ENCODE measurements around the gene CCDC196.
"Not testable (repeated sequence)": the region's sequence is repeated elsewhere in the genome, so short reads cannot be mapped to it uniquely, and the experiment has no call there.

Gene CCDC196

GRCh38 chr14:66496911-66497310, 10.7 kb downstream of the CCDC196 start:
- Histone ChIP-seq H3K9me3 (ENCODE audit: control insufficient read depth, insufficient read depth, low read length) (no peaks in the 10 kb centered on the region), H3K36me3 (ENCODE audit: control insufficient read depth, insufficient read depth, low read length) (no peaks in the 10 kb centered on the region), H3K27me3 (ENCODE audit: control insufficient read depth, insufficient read depth, low read length) (no peaks in the 10 kb centered on the region), H3K4me1 (ENCODE audit: control insufficient read depth, insufficient read depth, low read length) (no peaks in the 10 kb centered on the region), H3K4me3 (ENCODE audit: low read depth, low read length) (no peak overlapping the region), H3K9ac (ENCODE audit: low read depth, low read length) (no peak overlapping the region)

- no peaks in the 10 kb centered on the region for H3K36me3 ChIP-seq (ENCODE audit: control insufficient read depth, insufficient read depth, low read length)
- H3K4me3 ChIP-seq (ENCODE audit: low read depth, low read length): no peak overlapping the region
- no peak overlapping the region for H3K9ac ChIP-seq (ENCODE audit: low read depth, low read length)
- no peaks in the 10 kb centered on the region for H3K27me3 ChIP-seq (ENCODE audit: control insufficient read depth, insufficient read depth, low read length)
- H3K9me3 ChIP-seq (ENCODE audit: control insufficient read depth, insufficient read depth, low read length): no peaks in the 10 kb centered on the region
- H3K4me1 ChIP-seq (ENCODE audit: control insufficient read depth, insufficient read depth, low read length): no peaks in the 10 kb centered on the region
These were observed 12.1 kb downstream of the CCDC196 start for GRCh38 chr14:66498311-66498710.

GRCh38 chr14:66501592-66501991, 15.4 kb downstream of the CCDC196 start:
- no peak overlapping the region for H3K9ac ChIP-seq (ENCODE audit: low read depth, low read length)
- H3K4me3 ChIP-seq (ENCODE audit: low read depth, low read length): no peak overlapping the region
- no peaks in the 10 kb centered on the region for H3K9me3 ChIP-seq (ENCODE audit: control insufficient read depth, insufficient read depth, low read length)
- no peaks in the 10 kb centered on the region for H3K4me1 ChIP-seq (ENCODE audit: control insufficient read depth, insufficient read depth, low read length)
- no peaks in the 10 kb centered on the region for H3K27me3 ChIP-seq (ENCODE audit: control insufficient read depth, insufficient read depth, low read length)
- H3K36me3 ChIP-seq (ENCODE audit: control insufficient read depth, insufficient read depth, low read length): no peaks in the 10 kb centered on the region

GRCh38 chr14:66502836-66503235, 16.7 kb downstream of the CCDC196 start:
- not testable (repeated sequence) for H3K9me3 ChIP-seq (ENCODE audit: control insufficient read depth, insufficient read depth, low read length); H3K4me3 ChIP-seq (ENCODE audit: low read depth, low read length); H3K36me3 ChIP-seq (ENCODE audit: control insufficient read depth, insufficient read depth, low read length); H3K27me3 ChIP-seq (ENCODE audit: control insufficient read depth, insufficient read depth, low read length); H3K9ac ChIP-seq (ENCODE audit: low read depth, low read length); H3K4me1 ChIP-seq (ENCODE audit: control insufficient read depth, insufficient read depth, low read length)

GRCh38 chr14:66503532-66503931, 17.4 kb downstream of the CCDC196 start:
- H3K27me3 ChIP-seq (ENCODE audit: control insufficient read depth, insufficient read depth, low read length): no peaks in the 10 kb centered on the region
- no peaks in the 10 kb centered on the region for H3K4me1 ChIP-seq (ENCODE audit: control insufficient read depth, insufficient read depth, low read length)
- H3K36me3 ChIP-seq (ENCODE audit: control insufficient read depth, insufficient read depth, low read length): no peaks in the 10 kb centered on the region
- H3K4me3 ChIP-seq (ENCODE audit: low read depth, low read length): no peak overlapping the region
- no peak overlapping the region for H3K9ac ChIP-seq (ENCODE audit: low read depth, low read length)
- no peaks in the 10 kb centered on the region for H3K9me3 ChIP-seq (ENCODE audit: control insufficient read depth, insufficient read depth, low read length)

- Histone ChIP-seq H3K27me3 (ENCODE audit: control insufficient read depth, insufficient read depth, low read length) (peaks cover 13% of the 10 kb centered on the region), H3K9ac (ENCODE audit: low read depth, low read length) (peak overlapping the region; percentile 76), H3K4me3 (ENCODE audit: low read depth, low read length) (peak overlapping the region; percentile 85), H3K4me1 (ENCODE audit: control insufficient read depth, insufficient read depth, low read length) (no peaks in the 10 kb centered on the region), H3K9me3 (ENCODE audit: control insufficient read depth, insufficient read depth, low read length) (no peaks in the 10 kb centered on the region), H3K36me3 (ENCODE audit: control insufficient read depth, insufficient read depth, low read length) (no peaks in the 10 kb centered on the region)
These were observed 21.1 kb downstream of the CCDC196 start for GRCh38 chr14:66507181-66507721.

GRCh38 chr14:66507722-66508546, 21.8 kb downstream of the CCDC196 start, which contains the start of gene GPHN:
Gene GPHN (plus strand): TSS chr14:66508147.
- H3K4me1 ChIP-seq (ENCODE audit: control insufficient read depth, insufficient read depth, low read length): no peaks in the 10 kb centered on the region
- peaks cover 13% of the 10 kb centered on the region for H3K27me3 ChIP-seq (ENCODE audit: control insufficient read depth, insufficient read depth, low read length)
- H3K4me3 ChIP-seq (ENCODE audit: low read depth, low read length): peak within 1 kb of the TSS; percentile 85
- no peaks in the 10 kb centered on the region for H3K9me3 ChIP-seq (ENCODE audit: control insufficient read depth, insufficient read depth, low read length)
- H3K36me3 ChIP-seq (ENCODE audit: control insufficient read depth, insufficient read depth, low read length): no peaks in the 10 kb centered on the region
- H3K9ac ChIP-seq (ENCODE audit: low read depth, low read length): peak within 1 kb of the TSS; percentile 76

GRCh38 chr14:66508547-66508845, 22.3 kb downstream of the CCDC196 start:
- Histone ChIP-seq H3K27me3 (ENCODE audit: control insufficient read depth, insufficient read depth, low read length) (peaks cover 13% of the 10 kb centered on the region), H3K9ac (ENCODE audit: low read depth, low read length) (peak overlapping the region; percentile 76), H3K4me3 (ENCODE audit: low read depth, low read length) (peak overlapping the region; percentile 85), H3K36me3 (ENCODE audit: control insufficient read depth, insufficient read depth, low read length) (no peaks in the 10 kb centered on the region), H3K9me3 (ENCODE audit: control insufficient read depth, insufficient read depth, low read length) (no peaks in the 10 kb centered on the region), H3K4me1 (ENCODE audit: control insufficient read depth, insufficient read depth, low read length) (no peaks in the 10 kb centered on the region)

- no peaks in the 10 kb centered on the region for H3K9me3 ChIP-seq (ENCODE audit: control insufficient read depth, insufficient read depth, low read length)
- peak overlapping the region; percentile 76 for H3K9ac ChIP-seq (ENCODE audit: low read depth, low read length)
- H3K4me3 ChIP-seq (ENCODE audit: low read depth, low read length): peak overlapping the region; percentile 85
- H3K4me1 ChIP-seq (ENCODE audit: control insufficient read depth, insufficient read depth, low read length): no peaks in the 10 kb centered on the region
- H3K36me3 ChIP-seq (ENCODE audit: control insufficient read depth, insufficient read depth, low read length): no peaks in the 10 kb centered on the region
- peaks cover 13% of the 10 kb centered on the region for H3K27me3 ChIP-seq (ENCODE audit: control insufficient read depth, insufficient read depth, low read length)
These were observed 22.9 kb downstream of the CCDC196 start for GRCh38 chr14:66508846-66509621.

- Histone ChIP-seq H3K36me3 (ENCODE audit: control insufficient read depth, insufficient read depth, low read length) (no peaks in the 10 kb centered on the region), H3K9me3 (ENCODE audit: control insufficient read depth, insufficient read depth, low read length) (no peaks in the 10 kb centered on the region), H3K9ac (ENCODE audit: low read depth, low read length) (no peak overlapping the region), H3K27me3 (ENCODE audit: control insufficient read depth, insufficient read depth, low read length) (peaks cover 13% of the 10 kb centered on the region), H3K4me1 (ENCODE audit: control insufficient read depth, insufficient read depth, low read length) (no peaks in the 10 kb centered on the region), H3K4me3 (ENCODE audit: low read depth, low read length) (peak overlapping the region; percentile 85)
These were observed 23.7 kb downstream of the CCDC196 start for GRCh38 chr14:66509874-66510273.

- Histone ChIP-seq H3K4me3 (ENCODE audit: low read depth, low read length) (no peak overlapping the region), H3K27me3 (ENCODE audit: control insufficient read depth, insufficient read depth, low read length) (peaks cover 13% of the 10 kb centered on the region), H3K4me1 (ENCODE audit: control insufficient read depth, insufficient read depth, low read length) (no peaks in the 10 kb centered on the region), H3K36me3 (ENCODE audit: control insufficient read depth, insufficient read depth, low read length) (no peaks in the 10 kb centered on the region), H3K9me3 (ENCODE audit: control insufficient read depth, insufficient read depth, low read length) (no peaks in the 10 kb centered on the region), H3K9ac (ENCODE audit: low read depth, low read length) (no peak overlapping the region)
These were observed 25.7 kb downstream of the CCDC196 start for GRCh38 chr14:66511849-66512248.

- Histone ChIP-seq H3K27me3 (ENCODE audit: control insufficient read depth, insufficient read depth, low read length) (peaks cover 13% of the 10 kb centered on the region), H3K36me3 (ENCODE audit: control insufficient read depth, insufficient read depth, low read length) (no peaks in the 10 kb centered on the region), H3K4me3 (ENCODE audit: low read depth, low read length) (no peak overlapping the region), H3K9ac (ENCODE audit: low read depth, low read length) (no peak overlapping the region), H3K4me1 (ENCODE audit: control insufficient read depth, insufficient read depth, low read length) (no peaks in the 10 kb centered on the region), H3K9me3 (ENCODE audit: control insufficient read depth, insufficient read depth, low read length) (no peaks in the 10 kb centered on the region)
These were observed 28.0 kb downstream of the CCDC196 start for GRCh38 chr14:66514213-66514612.

Data from iPS-15b (cell line).